Measurements from ENCODE around the gene DBN1.

Gene DBN1

DNA sequence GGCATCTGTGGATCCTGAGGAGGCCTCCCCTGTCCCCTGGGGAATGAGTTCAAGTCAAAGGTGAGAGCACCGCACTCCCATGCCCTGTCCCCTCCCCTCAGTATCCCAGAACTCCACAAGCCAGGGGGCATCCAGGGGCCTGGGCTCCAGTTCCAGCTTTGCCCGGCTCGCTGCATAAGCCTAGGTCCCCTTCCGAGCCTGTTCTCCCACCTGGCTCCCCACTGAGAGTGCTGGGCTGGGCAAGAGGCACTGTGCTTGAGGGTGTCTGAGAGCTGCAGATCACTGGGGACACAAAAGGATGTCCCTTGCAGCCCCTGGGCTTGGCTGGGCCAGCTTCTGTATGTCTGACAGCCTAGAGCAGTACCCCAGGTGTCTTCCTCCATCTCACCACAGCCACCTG is 31.6 kb upstream of the DBN1 start:
- no peak for DNase-seq (ENCODE audit: low read depth in 2 of 3, low spot score in 1 of 3)

DNA sequence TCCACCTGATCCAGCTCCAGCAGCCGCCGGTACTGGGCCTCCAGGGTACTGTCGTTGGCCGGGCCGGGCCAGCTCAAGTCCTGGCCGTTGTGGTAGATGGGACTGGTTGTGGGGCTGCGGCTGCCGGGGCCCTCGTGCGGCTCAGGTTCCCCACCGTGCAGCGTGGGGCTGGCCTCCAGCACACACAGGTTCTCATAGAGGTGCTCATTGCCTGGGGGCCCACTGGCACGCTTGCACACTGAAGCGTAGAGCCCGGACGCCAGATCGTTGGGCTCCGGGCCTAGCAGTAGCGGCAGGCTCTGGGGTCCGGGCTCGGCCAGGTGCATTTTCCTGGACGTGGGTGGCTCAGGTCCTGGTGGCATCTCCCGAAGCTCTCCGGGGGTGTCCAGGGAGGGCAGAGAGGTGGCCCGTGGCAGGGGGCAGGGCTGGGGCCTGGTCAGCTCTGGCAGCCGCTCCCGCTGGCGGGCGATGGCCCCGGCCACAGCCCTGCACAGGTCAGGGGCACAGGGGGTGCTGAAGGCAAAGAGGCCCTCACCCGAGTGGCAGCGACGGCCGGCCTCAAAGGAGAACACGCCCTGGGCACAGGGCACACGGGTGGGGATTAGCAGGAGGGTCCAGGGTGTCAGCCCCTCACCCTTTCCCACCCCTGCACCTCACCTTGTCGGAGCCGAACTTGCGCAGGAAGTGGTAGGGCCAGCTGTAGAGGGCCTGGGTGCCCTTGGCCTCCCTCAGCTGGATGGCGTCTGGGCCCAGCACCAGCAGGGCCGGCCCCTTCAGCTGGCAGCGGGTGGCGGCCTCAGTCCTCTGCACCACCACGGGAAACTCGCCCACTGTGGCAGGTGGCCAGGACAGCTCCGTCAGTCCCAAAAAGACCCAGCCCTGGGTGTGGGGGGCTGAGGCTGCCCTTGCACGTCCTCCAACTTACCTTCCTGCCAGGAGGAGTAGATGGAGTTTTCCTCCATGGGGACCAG is 30.9 kb upstream of the DBN1 start:
- no peak for DNase-seq (ENCODE audit: low read depth in 2 of 3, low spot score in 1 of 3)

DNA sequence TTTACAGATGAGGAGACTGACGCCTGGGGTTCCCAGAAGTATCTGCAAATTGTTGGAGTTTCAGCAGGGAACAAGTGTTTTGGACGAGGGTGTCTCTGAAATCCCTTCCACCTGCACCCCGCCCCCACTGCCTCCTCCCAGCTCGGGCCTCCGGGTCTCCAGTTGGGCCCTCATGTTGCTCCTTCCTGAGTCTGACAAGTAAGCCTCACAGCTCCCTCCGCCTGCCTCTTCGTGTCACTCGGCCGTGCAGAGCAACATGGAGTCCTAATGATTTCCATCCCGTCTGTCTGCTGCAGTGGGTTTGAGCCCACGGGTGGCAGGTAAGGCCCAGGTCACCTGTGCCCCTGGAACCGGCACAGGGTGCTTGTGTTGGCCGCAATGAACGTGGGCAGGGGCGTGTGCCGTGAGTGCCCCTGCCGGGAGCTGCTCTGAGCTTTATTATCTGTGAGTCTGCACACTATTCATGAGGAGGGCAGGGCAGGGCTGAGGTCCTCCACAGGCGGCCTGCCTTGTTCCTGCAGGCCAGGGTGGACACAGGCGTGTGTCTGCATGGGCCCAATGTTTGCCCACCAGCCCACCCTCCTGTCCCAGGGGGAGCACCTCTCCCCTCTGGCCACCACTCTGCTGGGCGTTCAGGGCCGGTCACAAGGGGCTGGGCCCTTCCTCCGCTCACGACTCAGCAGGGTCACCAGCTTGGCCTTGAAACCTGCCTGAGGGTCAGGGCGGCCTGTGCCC is 30.1 kb upstream of the DBN1 start:
- no peak for DNase-seq (ENCODE audit: low read depth in 2 of 3, low spot score in 1 of 3)

DNA sequence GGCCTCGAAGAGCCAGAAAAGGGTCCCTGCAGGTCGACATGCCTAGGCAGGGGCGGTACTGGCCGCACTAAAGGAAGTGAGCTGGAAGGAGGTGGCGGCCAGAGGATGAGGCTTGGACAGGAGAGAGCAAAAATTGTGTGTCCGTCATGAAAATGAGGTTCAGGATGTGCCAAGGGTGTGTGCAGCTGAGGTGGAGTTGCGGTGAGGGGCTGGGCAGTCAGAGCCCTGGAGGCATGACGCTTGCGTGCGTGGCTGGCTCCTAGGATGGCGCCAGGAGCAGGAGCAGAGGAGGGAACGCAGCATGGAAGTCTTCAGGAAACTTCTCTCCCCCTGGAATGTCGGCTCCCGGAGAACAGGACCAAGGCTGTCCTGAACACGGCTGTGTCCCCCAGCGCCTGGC is 29.5 kb upstream of the DBN1 start:
- DNase-seq (ENCODE audit: low read depth in 2 of 3, low spot score in 1 of 3), result no peak

DNA sequence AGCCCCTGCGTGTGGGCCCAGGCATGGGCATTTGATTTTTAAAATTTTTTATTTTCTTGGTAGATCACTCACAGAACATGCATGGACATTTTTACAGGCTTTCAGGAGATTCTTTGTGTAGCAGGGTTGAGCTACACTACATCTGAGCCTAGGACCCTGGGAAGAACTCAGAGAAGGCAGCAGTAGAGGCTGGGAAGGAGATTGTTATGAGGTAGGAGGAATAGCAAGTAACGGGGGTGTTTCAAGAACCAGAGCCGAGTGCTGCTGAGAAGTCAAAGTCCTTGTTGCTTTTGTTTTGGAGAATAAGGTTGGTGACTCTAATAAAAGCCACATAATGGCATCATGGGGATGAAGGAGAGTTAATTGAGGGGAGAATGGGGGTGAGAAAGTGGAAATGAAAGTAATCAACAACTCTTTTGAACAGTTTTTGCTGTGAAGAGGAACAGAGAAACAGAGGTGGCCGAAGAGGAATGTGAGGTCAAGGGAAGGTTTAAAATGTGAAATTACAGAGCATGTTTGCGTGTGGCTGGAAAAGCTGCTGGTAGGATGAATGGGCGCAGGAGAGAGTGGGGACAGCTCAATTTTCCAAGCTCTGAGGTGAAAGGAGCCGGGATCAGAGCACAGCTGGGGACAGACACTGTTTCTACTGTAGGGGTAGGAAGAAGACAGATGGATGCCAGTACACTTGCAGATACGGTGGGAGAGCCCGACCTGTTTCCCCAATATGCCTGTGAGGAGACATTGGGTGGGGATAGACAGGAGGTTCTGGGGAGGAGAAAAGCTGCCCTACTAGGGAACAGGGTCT is 28.6 kb upstream of the DBN1 start:
- DNase-seq (ENCODE audit: low read depth in 2 of 3, low spot score in 1 of 3), result no peak

DNA sequence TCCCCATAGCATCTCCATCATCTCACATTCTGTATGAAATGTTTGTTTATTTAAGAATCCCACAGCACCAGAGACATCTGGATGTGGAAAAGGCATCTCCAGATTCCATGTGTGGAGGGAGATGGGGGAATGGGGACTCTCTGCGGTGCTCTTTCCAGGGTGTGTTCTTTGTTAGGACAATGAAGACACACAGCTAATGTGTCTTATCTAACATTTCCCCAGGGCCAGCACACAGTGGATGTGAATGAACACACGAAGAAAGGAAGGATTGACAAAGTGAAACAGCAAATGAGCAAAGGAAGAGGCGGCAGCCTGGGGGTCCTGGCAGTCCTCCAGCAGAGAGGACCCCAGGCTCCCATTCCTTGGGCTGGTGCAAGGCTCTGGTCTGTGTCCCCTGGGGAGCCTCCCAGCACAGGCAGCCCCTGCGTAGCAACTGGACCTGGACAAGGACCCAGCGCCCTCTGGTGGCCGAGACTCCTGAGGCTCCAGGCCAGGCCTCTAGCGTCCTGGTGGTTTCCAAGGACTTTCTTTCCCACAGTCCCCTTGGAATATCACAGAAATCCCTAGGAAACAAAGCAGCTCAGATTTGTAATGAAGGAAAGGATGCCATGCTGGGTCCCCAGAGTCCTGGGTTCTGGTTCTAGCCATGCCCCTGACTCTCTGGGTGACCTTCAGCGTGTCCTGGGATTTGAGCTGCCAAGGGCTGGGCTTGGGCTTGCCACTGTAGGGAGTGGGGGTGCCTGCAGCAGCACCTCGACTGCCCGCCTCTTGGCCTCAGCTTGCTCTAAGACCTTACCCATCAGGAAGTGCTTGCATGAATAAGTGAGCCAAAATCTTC is 27.5 kb upstream of the DBN1 start:
- DNase-seq (ENCODE audit: low read depth in 2 of 3, low spot score in 1 of 3), result peak; percentile 67 to 87 (median 85)

DNA sequence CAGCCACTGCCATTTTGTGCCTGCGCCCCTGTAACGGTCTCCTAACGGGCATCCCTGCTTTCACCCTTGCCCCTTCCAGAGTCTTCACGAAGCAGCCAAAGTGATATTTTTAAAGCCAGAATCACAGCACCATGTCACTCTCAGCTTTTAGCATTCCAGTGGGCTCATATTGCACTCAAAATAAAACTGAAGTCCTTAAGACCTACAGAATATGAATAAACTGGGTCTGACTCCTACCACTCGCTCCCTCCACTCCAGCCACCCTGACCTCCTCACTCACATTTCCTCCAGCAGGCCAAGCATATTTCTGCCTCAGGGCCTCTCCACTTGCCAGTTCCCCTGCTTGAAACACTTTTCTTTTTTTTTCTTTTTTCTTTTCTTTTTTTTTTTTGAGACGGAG is 26.4 kb upstream of the DBN1 start:
- DNase-seq (ENCODE audit: low read depth in 2 of 3, low spot score in 1 of 3), result no peak

DNA sequence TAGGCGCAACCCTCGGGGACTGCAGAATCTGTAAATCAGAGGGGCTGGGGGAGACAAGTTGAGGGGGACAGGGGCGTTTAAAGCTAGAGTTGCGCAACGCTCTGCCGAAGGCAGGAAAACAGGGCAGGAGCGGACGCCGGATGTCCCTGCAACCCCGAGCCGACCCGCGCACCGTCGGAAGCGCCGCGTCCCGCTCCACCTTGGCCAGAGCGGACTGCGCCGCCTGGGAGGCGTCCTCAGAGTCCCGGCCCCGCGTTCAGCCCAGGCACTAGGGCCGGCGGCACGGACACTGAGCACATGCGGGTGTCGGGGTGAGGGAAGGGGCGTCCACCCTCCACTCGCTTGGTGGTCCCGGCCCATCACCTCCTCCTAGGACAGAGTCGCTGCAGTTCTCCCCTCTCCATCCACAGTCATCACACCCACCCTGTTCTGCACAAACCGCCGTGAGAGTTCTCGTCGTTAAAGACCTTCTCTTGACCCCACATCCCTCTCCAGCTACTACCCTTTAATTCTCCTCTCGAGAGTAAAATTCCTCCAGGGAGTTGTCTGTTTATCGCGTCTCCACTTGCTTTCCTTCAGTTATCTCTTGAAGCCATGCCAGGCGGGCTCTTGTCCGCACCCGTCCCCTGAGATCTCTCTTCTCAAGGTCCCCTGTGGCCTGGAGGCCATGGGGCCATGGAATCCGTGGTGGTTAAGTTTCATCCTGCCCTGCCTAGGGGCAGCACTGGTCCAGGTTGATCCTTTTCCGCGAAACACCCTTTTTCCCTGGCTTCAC is 24.8 kb upstream of the DBN1 start:
- no peak for DNase-seq (ENCODE audit: low read depth in 2 of 3, low spot score in 1 of 3)

DNA sequence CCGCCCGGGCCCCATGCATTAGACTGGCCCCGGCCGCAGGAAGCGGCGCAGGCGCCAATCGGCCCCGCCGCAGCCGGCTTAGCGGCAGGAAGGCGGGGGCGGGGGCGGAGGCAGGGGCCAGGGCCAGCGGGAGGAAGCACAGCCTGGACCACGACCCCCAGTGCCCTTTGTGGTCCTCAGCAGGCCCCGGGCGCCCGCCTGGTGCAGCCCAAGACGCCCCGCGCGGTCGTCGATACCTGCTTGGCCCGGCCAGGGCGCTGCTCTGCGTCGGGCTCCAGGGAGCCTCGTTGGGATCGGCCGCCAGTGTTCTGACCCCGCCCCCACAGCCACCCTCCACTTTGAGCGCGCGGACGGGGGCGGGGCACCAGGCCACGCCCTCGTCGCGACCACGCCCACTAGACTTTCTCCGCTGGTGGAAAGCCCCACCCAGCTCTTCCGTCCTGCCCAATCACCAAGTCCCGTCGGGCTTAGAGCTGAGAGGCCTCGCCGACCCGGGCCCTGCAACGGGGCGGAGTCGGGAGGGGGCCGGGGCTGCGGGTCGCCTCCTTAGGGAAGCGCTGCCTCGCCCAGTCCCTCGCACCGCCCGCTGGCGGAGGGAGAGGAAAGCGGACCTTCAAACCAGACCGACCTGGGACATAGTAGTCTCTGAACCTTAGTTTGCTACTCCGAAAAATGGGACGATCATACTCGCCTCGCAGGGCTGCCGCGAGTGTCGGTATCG is 24.0 kb upstream of the DBN1 start, which contains the start of gene PDLIM7:
PDLIM7 (minus strand) TSS at position 313 of the 721 bp plus-strand sequence. CDS start 1,092 bp downstream, outside the sequence.
- DNase-seq (ENCODE audit: low read depth in 2 of 3, low spot score in 1 of 3), result peak; percentile 88 to 97 (median 94)

DNA sequence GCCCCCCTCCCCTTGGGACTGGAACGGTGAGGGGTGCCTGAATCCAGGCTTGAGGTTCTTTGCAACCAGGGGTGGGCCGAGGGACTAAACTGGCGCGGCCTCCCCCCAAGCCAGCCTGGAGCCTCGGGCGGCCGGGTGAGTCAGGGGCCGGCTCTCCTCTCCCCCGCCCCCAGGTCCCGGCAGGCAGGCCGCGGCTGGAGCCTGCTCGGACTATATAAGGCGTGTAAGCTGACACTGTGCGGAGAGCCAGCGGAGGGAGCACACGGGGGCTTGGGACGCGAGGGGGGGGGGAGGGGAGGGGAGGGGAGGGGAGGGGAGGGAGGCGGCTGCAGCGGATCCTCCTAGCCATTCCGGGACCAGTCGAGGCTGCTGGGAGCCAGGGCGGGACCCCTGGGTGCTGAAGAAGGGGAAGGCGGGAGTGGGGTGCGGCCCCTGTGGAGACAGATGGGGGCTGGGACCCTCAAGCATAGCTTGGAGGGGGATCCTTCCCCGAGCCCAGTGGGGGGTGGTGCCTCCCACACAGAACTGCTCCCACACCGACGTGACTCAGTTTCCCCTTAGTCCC is 23.4 kb upstream of the DBN1 start:
- no peak for DNase-seq (ENCODE audit: low read depth in 2 of 3, low spot score in 1 of 3)

DNA sequence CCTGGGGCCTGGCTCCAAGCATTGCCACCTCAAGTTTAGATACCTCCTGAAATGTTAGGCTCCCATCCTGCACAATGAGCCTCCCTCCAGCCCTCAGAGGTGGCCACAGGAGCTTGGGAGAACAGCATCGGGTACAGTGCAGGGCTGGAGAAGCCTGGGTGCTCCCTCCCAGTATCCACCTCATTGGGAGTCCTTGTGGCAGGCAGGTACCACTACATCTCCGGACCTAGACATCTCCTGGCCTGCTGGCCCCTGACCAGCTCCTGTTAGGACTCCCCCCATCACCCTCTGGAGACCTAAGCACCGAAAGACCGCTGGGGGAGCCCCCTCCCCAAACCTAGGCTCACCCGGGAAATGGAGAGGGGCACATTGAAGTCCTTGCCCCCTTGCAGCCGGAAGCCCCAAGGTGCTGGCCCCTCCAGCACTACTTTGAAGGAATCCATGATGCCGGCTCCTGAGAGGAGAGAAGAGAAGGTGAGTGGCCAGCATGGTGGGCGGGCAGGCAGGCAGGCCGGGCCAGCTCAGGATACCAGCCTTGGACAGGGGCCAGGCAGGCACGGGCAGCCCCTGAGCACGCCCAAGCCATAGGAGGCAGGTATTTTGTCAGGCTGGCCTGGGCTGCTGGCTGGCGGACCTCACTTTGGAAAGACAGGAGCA is 22.8 kb upstream of the DBN1 start:
- no peak for DNase-seq (ENCODE audit: low read depth in 2 of 3, low spot score in 1 of 3)

DNA sequence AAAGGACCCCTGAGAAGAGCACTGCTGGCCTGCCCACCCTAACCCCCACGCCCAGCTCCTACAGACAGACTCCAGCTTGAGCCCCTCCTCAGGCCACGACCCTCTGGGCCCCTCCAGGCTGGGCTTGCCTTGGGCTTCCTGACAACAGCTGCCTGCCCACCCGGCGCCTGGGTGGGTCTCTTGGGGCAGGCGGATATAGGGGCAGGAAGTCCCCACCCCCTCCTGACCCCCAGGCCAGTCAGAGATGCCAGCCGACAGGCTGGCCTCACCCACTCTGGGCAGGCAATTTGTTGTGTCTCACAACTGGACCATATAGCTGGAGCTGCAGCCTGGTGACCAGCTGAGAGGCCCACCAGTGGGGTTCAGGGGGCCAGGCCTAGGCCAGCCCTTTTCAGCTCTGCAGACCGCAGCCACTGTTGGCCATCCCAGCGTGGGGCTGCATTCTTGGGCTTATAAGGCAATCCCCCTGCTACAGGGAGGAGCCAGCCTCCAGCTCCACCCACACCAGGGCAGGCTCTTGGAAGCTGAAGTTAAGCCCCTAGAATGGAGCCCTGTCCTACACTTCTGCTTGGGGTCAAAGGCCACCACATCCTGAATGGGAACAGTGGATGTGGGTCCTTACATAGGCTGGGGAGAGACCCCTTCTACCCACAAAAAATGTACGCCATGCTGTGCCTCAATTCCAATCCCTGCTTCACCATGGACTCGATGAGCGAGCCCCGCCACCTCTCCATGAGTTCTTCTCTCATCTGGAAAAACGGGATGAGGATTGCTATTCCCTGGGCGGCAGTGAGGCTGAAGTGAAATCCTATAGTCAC is 22.0 kb upstream of the DBN1 start:
- DNase-seq (ENCODE audit: low read depth in 2 of 3, low spot score in 1 of 3), result no peak

DNA sequence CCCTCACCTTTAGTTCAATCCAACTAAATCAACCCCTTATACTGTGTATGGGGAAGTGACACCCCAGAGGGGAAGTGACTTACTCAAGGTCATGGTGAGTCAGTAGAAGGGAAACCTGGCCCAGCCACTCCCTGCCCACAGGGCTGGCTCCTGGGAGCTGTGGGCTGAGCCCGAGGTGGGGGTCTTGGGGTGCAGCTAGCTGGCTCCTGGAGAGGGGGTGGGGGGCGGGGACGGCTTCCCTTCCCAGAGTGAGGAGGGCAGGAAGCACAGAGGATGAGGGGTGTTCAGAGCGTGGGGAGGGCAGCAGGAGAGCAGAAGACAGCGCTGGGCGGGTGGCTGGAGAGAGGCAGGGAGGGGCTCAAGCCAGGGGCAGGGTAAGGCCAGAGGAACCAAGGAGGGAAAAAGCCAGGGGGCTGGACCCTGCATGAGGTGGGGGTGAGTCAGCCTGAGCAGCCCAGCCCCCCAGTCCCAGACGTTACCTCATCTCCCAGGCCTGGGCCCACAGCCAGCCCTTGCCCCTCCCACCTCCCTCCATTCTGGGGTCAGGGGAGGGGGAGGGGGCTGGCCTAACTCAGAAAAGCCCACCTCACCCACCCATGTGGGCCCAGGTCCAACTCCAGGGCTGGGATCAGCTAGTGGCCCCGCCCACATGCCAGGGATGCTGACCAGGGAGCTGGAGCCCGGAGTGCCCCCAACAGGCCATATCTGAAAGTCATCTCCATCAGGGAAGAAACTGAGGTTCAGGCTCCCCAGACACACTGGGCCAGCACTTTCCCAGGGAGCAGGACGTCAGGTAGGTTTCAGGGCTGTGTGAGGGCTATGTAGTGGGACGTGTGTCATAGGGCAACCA is 21.1 kb upstream of the DBN1 start:
- DNase-seq (ENCODE audit: low read depth in 2 of 3, low spot score in 1 of 3), result no peak

DNA sequence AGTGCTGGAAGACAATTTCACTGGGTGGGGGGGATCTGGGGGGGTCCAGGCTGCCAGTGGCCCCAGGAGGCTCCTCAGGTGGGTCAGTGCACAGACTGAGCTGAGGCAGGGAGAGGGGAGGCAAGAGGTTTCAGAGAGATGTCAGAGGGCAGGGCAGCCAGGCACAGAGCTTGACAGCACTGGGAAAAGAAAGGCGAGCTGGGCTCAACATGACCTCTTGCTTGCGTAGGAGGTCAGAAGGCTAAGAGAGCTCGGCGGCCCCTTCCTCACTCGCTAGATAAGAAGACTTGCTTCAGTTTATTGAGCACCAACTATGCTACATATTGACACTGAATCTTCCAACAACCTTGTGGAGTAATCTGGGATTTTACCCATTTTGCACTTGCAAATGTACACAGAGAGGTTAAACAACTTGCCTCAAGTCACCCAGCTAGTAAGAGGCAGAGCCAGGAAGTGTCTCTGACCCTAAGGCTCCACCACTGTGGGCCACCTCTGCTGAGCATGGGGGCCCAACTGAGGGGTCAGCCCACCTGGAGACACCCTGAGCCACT is 20.4 kb upstream of the DBN1 start:
- no peak for DNase-seq (ENCODE audit: low read depth in 2 of 3, low spot score in 1 of 3)

DNA sequence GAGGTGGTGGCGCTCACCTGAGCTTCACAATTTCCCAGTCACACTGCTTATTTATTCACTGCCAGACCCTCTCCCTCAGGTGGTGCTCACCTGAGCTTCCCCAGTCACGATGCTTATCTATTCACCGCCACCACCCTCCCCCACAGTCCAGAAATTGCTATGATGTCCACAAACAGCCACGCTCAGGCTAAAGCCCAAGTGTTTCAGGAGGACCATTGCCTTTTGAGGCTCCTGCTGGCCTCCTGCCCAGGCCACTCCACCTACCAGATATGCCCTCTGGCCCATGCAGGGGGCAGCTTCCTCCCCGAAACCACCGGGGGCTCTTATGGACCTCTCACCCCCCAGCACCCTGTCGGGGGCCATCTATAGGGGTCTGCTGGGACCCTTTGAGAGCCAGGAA is 19.4 kb upstream of the DBN1 start:
- no peak for DNase-seq (ENCODE audit: low read depth in 2 of 3, low spot score in 1 of 3)
